ENCODE measurements around the gene ABCC4. TPM values are rescaled to one million over a fixed set of nuclear protein-coding genes. Genes with fewer than 3 reads are reported as not detected.

Gene ABCC4
- total and polyA plus RNA-seq, 9 of the 15 experiments (the other 6 are each of a cell fraction or from before 2014, with no cell fraction given), result 9.4 to 46.1 (median 25.4) TPM

DNA sequence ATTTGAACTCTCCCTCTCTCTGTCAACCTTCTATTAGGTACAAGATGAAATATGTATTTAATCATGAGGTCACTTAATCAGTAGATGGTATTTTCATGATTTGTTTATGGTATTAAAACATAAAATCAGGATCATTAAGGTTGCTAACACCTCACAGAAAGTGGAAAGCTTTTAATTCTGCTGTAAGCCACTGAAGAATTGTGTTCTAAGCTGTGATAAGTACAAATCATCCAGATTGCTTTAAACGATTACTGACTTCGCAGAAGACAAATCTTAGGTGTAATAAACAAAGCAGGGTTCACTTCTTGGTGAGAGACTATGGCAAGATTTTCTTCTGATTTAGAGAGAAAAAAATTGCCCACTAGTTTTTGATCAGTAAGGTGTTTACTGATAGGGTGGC is 214.5 kb downstream of the ABCC4 start:
- CTCF ChIA-PET (ENCODE audit: low intra/inter-chr PET ratio), result no interaction called here
- in situ Hi-C loops (cut with MboI), result no loop called here
- intact Hi-C loops (cut with micrococcal nuclease), result no loop called here
- POLR2A ChIA-PET, result no interaction called here
- Histone ChIP-seq H3K4me3 (no peak overlapping the region), H3K9ac (ENCODE audit: insufficient read depth in 1 of 2, low read depth in 2 of 2, low read length in 2 of 2) (no peak overlapping the region), H3K27ac (ENCODE audit: extremely low read depth, low read depth, low read length) (no peak overlapping the region), H3K4me1 (replicated peaks in 1 of 2; ENCODE audit: control insufficient read depth in 2 of 2, insufficient read depth in 2 of 2, low read length in 2 of 2) (no peaks in the 10 kb centered on the region), H3K9me1 (ENCODE audit: control insufficient read depth, insufficient read depth, low read length) (no peaks in the 10 kb centered on the region), H3K27me3 (ENCODE audit: control insufficient read depth in 2 of 2, insufficient read depth in 2 of 2, low read length in 2 of 2) (no peaks in the 10 kb centered on the region), H3K36me3 (ENCODE audit: control insufficient read depth, insufficient read depth, low read length) (peaks cover 10% of the 10 kb centered on the region; the same call in 1 of the 3 replicates), H2AFZ (ENCODE audit: low read depth, low read length) (no peak overlapping the region), H3K4me2 (ENCODE audit: insufficient read depth, low read length) (no peak overlapping the region), H4K20me1 (replicated peaks; ENCODE audit: control insufficient read depth, insufficient read depth, low read length) (no peaks in the 10 kb centered on the region), H3K9me3 (replicated peaks; ENCODE audit: control insufficient read depth, insufficient read depth, low read depth, low read length) (no peaks in the 10 kb centered on the region), H3K79me2 (ENCODE audit: control insufficient read depth, insufficient read depth, low read length) (no peaks in the 10 kb centered on the region)
- 83% methylated on average over 2 of the region's 2 CpGs for WGBS (ENCODE audit: insufficient coverage, low coverage, missing lambda C conversion rate)
- no peak for DNase-seq (ENCODE audit: extremely low read depth in 1 of 4, low spot score in 3 of 4)
- TF ChIP-seq NBN (IDR thresholded peaks at IDR 0.05; ENCODE audit: low read depth), result no peak
- TF ChIP-seq L3MBTL2 (IDR thresholded peaks at IDR 0.05), result no peak
- TF ChIP-seq, protein P1, sequence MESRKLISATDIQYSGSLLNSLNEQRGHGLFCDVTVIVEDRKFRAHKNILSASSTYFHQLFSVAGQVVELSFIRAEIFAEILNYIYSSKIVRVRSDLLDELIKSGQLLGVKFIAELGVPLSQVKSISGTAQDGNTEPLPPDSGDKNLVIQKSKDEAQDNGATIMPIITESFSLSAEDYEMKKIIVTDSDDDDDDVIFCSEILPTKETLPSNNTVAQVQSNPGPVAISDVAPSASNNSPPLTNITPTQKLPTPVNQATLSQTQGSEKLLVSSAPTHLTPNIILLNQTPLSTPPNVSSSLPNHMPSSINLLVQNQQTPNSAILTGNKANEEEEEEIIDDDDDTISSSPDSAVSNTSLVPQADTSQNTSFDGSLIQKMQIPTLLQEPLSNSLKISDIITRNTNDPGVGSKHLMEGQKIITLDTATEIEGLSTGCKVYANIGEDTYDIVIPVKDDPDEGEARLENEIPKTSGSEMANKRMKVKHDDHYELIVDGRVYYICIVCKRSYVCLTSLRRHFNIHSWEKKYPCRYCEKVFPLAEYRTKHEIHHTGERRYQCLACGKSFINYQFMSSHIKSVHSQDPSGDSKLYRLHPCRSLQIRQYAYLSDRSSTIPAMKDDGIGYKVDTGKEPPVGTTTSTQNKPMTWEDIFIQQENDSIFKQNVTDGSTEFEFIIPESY (CRISPR knock-in tag; IDR thresholded peaks at IDR 0.05), result no peak
- TF ChIP-seq ZEB2 (IDR thresholded peaks at IDR 0.05), result no peak
- no peak for TF ChIP-seq HDAC6 (IDR thresholded peaks at IDR 0.05; ENCODE audit: low read depth, low read length)
- TF ChIP-seq, protein P2, sequence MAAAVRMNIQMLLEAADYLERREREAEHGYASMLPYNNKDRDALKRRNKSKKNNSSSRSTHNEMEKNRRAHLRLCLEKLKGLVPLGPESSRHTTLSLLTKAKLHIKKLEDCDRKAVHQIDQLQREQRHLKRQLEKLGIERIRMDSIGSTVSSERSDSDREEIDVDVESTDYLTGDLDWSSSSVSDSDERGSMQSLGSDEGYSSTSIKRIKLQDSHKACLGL (CRISPR knock-in tag; IDR thresholded peaks at IDR 0.05; ENCODE audit: borderline replicate concordance, poor library complexity, severe bottlenecking), result no peak
- TF ChIP-seq NR3C1 (CRISPR knock-in tag; IDR thresholded peaks at IDR 0.05), result no peak
- no peak for TF ChIP-seq ZNF134 (CRISPR knock-in tag; conservative IDR thresholded peaks at IDR 0.05)
- TF ChIP-seq JUN (IDR thresholded peaks at IDR 0.05; ENCODE audit: borderline replicate concordance, low read depth, low read length), result no peak
- no peak for TF ChIP-seq JUN (CRISPR knock-in tag; IDR thresholded peaks at IDR 0.05; ENCODE audit: borderline replicate concordance)
- TF ChIP-seq, protein P3, sequence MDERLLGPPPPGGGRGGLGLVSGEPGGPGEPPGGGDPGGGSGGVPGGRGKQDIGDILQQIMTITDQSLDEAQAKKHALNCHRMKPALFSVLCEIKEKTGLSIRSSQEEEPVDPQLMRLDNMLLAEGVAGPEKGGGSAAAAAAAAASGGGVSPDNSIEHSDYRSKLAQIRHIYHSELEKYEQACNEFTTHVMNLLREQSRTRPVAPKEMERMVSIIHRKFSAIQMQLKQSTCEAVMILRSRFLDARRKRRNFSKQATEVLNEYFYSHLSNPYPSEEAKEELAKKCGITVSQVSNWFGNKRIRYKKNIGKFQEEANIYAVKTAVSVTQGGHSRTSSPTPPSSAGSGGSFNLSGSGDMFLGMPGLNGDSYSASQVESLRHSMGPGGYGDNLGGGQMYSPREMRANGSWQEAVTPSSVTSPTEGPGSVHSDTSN (CRISPR knock-in tag; IDR thresholded peaks at IDR 0.05; ENCODE audit: low read depth), result no peak
- TF ChIP-seq, protein P3 (tag; conservative IDR thresholded peaks at IDR 0.05; ENCODE audit: low read depth), result no peak
- TF ChIP-seq ZNF785 (CRISPR knock-in tag; IDR thresholded peaks at IDR 0.05), result no peak
- TF ChIP-seq, protein P4, sequence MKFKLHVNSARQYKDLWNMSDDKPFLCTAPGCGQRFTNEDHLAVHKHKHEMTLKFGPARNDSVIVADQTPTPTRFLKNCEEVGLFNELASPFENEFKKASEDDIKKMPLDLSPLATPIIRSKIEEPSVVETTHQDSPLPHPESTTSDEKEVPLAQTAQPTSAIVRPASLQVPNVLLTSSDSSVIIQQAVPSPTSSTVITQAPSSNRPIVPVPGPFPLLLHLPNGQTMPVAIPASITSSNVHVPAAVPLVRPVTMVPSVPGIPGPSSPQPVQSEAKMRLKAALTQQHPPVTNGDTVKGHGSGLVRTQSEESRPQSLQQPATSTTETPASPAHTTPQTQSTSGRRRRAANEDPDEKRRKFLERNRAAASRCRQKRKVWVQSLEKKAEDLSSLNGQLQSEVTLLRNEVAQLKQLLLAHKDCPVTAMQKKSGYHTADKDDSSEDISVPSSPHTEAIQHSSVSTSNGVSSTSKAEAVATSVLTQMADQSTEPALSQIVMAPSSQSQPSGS (CRISPR knock-in tag; IDR thresholded peaks at IDR 0.05), result no peak
- no peak for TF ChIP-seq ZNF174 (CRISPR knock-in tag; IDR thresholded peaks at IDR 0.05)
- no peak for TF ChIP-seq HDAC1 (IDR thresholded peaks at IDR 0.05)
- TF ChIP-seq GABPB2 (CRISPR knock-in tag; conservative IDR thresholded peaks at IDR 0.05), result no peak
- no peak for TF ChIP-seq PRMT5 (CRISPR knock-in tag; IDR thresholded peaks at IDR 0.05)
- TF ChIP-seq TAF7 (tag; IDR thresholded peaks at IDR 0.05), result no peak
- no TSS peak for BruUV-seq (replicated peaks)
- no peak for ATAC-seq
- FAIRE-seq, result no peak

All from K562 (cell line).